Spleen (tissue), 7 donors: ENCODE results near the gene HLA-DQB1.
"Not testable (repeated sequence)": the region's sequence is repeated elsewhere in the genome, so short reads cannot be mapped to it uniquely, and the experiment has no call there.

Experiments used
- POLR2A ChIP-seq, 3 donors: fragments of 450-650 bp; IDR thresholded peaks; one replicate each; pipeline ENCODE4 v1.5.1; 2017; ENCODE audit warnings: antibody characterized with exemption in 3 of 3, mild to moderate bottlenecking in 1 of 3
- TF ChIP-seq, protein P1 (sequence below), 11 experiments: fragments of 200-600 bp in 7 of 11; fragments of 450-650 bp in 4 of 11; sonication (generic) in 4 of 11; IDR thresholded peaks in 8 of 11; conservative IDR thresholded peaks in 3 of 11; 1 replicate in 7 of 11; 2 replicates in 4 of 11; pipeline versions ENCODE4 v1.4.0 to v1.8.0; 2016 to 2021; ENCODE audit warnings: antibody characterized with exemption in 11 of 11, inconsistent platforms in 4 of 11, mild to moderate bottlenecking in 1 of 11
- donor health status: DM: no; HTN: no; CAD: no; lungs with moderate emphysema.
- donor health status: DM: no; HTN: no; CAD: no.
- donor health status: DM: no; HTN: no; CAD: no.

DNA sequence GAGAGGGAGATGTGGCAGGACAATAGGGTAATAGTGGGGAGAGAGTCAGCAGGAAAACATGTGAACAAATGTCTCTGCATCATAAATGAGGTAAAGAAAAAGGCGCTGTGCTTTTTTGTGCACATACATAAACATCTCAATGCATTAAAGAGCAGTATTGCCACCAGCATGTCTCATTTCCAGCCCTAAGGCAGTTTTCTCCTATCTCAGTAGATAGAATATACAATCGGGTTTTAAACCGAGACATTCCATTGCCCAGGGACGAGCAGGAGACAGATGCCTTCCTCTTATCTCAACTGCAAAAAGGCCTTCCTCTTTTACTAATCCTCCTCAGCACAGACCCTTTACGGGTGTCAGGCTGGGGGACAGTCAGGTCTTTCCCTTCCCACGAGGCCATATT, 9.1 kb downstream of the HLA-DQB1 start:
- TF ChIP-seq, protein P1, sequence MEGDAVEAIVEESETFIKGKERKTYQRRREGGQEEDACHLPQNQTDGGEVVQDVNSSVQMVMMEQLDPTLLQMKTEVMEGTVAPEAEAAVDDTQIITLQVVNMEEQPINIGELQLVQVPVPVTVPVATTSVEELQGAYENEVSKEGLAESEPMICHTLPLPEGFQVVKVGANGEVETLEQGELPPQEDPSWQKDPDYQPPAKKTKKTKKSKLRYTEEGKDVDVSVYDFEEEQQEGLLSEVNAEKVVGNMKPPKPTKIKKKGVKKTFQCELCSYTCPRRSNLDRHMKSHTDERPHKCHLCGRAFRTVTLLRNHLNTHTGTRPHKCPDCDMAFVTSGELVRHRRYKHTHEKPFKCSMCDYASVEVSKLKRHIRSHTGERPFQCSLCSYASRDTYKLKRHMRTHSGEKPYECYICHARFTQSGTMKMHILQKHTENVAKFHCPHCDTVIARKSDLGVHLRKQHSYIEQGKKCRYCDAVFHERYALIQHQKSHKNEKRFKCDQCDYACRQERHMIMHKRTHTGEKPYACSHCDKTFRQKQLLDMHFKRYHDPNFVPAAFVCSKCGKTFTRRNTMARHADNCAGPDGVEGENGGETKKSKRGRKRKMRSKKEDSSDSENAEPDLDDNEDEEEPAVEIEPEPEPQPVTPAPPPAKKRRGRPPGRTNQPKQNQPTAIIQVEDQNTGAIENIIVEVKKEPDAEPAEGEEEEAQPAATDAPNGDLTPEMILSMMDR (IDR thresholded peaks at IDR 0.05 in 8 of 11, conservative IDR thresholded peaks at IDR 0.05 in 3 of 11) = not testable (repeated sequence)
- TF ChIP-seq POLR2A (IDR thresholded peaks at IDR 0.05) = not testable (repeated sequence)
